Embryonic facial prominence (tissue), 1 donor: ENCODE results near the gene GAD1.

Source experiments
- DNase-seq: peaks from one replicate; pipeline ENCODE4 v3.0.0-alpha.2; 2016; ENCODE audit errors: extremely low spot score

The GAD1 gene

GRCh38 chr2:170895023-170895757 lies 78.5 kb downstream of the GAD1 start:
- DNase-seq = no peak

- DNase-seq = no peak
These were observed 79.9 kb downstream of the GAD1 start for GRCh38 chr2:170896622-170897021.

- no peak for DNase-seq
These were observed 80.4 kb downstream of the GAD1 start for GRCh38 chr2:170897108-170897507.

GRCh38 chr2:170905864-170906263 lies 89.2 kb downstream of the GAD1 start:
- DNase-seq = no peak
